SK-N-DZ (cell line): ENCODE data around the gene FOXK1.

ENCODE experiments used
- DNase-seq: peaks from one replicate; pipeline ENCODE4 v3.0.0-alpha.2; 2015; ENCODE audit warnings: low spot score
- small RNA-seq, 2 experiments: library from RNA; depleted of rRNA; stranded (forward); fragments of <200 nt; gene quantifications; one replicate each; pipeline ENCODE3, GENCODE V24; 2014

The FOXK1 gene

DNA sequence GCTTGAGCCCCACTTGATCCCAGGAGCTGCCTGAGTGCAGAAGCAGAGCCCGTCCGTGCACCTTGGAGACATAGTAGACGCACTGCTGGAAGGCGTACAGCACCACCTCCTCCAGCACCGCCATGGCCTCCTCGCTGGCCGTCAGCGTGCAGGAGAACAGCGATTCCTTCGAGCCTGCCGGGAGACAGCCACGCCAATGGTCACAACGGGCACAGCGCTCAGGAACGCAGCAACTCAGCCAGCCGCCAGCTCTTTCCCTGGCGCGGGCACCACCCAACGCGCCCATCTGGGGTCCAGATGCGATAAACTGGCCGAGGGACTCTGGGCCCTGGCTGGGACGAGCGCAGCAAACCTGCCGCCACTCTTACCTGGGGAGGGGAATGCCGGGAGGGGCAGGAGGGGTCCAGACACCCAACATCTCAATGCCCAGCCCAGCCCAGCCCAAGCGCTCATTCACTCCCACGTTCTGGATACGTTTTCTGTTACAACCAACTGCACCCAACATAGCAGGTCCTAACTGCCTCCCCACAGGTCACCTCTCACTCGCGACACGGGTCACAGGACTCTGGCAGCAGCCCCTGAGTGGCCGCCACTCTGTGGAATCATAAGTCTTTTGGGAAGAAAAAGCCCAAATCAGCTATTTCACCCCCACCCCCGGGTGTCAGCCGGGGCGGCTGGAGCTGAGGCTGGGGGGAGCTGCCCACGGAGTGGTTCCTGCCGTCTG is 135.2 kb downstream of the FOXK1 start:
- DNase-seq = no peak

DNA sequence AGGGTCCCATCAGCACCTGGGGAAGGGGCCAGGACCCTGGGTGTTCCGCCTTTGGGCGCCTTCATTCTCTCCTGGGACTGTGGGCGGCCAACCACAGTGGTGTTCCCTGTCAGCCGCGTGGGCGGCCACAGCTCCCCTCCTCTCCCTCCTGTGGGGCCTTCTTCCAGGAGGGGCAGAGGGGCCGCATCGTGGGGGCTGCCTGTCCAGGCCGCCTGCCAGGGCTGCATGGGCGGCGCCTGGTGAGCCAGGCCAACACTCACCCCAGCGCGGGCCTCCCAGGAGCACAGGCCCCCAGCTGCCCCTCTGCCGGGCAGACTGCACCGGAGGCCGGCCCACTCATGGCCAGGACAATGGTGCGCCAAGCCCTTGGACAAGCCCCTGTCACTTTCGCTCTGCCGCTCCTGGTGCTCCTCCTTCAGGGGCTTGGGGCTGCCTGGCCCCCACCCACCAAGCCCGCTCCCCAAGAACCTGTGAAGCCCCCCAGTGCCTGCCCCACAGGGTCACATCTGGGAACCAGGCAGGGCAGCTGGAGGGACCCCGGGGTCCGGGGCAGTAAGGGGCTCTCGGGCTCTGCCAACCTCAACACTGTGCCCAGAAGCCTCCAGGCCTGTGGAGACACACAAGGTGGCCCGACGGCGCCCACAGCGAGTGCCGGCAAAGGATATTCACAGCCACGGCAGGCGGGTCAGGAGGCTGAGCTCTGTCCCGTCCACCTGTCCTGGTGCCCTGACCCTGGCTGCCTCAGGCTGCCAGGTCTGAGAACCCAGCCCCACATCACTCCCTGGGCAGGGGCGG is 136.1 kb downstream of the FOXK1 start:
- DNase-seq = no peak

DNA sequence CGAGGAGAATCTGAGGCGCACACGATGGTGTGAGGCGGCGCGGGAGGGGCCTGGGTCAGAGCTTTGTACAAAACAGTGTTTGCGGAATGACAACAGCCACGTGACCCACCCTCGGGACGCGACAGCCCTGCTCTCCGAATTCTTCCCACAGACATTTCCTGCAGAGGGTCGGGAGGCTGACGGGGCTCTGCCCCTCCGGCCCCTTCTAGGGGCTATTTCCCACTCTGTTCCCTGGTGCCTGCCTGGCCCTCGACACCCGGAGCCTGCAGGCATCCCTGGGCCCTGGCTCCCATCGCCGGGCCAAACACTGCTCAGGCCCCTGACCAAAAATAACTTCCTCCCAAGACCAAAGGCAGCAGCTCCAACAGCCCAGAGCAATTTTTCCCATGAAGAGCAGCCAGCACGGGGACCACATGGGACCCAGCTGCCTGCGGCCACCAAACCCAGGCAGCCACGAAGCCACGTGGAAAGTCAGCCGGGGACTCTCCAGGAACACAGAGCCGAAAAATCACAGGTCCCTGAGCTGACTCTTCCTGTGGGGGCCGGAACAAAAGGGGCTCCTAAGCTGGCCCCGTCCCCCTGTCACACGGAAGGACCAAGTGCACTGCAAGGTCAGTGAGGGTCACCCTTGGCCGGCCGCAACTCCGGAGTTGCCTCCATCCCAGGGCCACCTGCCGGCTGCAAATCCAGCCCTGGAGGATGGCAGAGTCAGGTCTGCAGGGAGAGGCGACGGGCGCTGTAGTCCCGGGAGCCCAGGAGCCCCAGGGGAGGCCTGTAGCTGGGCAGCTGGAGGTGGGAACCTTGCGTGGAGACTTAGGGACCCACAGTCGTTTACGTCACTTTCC is 137.7 kb downstream of the FOXK1 start:
- no peak for DNase-seq

DNA sequence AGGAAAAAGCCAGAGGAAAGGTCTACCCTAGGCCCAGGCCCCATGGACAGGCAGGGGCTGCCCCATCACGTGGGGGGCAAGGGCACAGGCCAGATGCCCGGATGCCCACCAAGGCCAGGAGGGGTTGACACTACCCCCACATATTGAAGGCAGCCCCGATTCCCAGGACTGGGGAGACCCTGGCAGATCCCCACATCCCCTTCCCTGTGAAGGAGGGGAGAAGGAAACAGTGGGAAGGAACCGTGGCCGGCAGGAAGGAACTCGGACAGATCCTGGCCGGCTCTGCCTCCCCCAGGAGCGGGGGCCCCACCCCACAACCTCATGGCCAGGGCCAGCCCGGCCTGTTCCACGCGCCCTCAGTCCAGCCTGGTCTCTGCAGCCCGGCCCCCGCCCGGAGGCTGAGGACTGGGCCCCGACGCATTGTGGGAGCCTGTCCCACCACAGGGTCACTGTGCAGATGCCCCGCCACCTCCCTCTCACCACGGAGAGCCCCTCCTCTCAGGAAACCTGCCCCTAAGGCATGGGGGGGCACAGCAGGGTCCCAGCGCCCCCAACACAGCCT is 138.4 kb downstream of the FOXK1 start:
- DNase-seq = no peak

Small RNAs within 50 kb of the gene (small RNA-seq; reads per million reads assigned to genes)
- gene MIR4656 (0 reads per million in 2 experiments), gene RF00019 (0 reads per million in 2 experiments)
